ENCODE measurements around the gene PAPPA. TPM values are rescaled to one million over a fixed set of nuclear protein-coding genes. Genes with fewer than 3 reads are reported as not detected.

The PAPPA gene
- polyA plus RNA-seq, 1 donor: 3.5 TPM

GRCh38 chr9:116152941-116153764 is 438 bp upstream of the PAPPA start:
- DNase-seq: no peak

- DNase-seq: no peak
Measured at GRCh38 chr9:116154334-116154975, 864 bp downstream of the PAPPA start.

GRCh38 chr9:116154976-116155697 is 1.5 kb downstream of the PAPPA start:
- no peak for DNase-seq

GRCh38 chr9:116155698-116156039 is 2.1 kb downstream of the PAPPA start:
- DNase-seq: no peak

- no peak for DNase-seq
Measured at GRCh38 chr9:116156621-116157314, 3.2 kb downstream of the PAPPA start.

- no peak for DNase-seq
Measured at GRCh38 chr9:116157436-116158138, 4.0 kb downstream of the PAPPA start.

GRCh38 chr9:116160676-116161571 is 7.3 kb downstream of the PAPPA start:
- no peak for DNase-seq

GRCh38 chr9:116162241-116162781 is 8.7 kb downstream of the PAPPA start:
- no peak for DNase-seq

- DNase-seq: no peak
Measured at GRCh38 chr9:116163293-116164055, 9.9 kb downstream of the PAPPA start.

GRCh38 chr9:116165912-116166311 is 12.3 kb downstream of the PAPPA start:
- no peak for DNase-seq

- no peak for DNase-seq
Measured at GRCh38 chr9:116166713-116167112, 13.1 kb downstream of the PAPPA start.

GRCh38 chr9:116168231-116168630 is 14.6 kb downstream of the PAPPA start:
- DNase-seq: no peak

GRCh38 chr9:116172216-116172615 is 18.6 kb downstream of the PAPPA start:
- DNase-seq: no peak

- no peak for DNase-seq
Measured at GRCh38 chr9:116174347-116174746, 20.8 kb downstream of the PAPPA start.

- DNase-seq: no peak
Measured at GRCh38 chr9:116175614-116176013, 22.0 kb downstream of the PAPPA start.

GRCh38 chr9:116178481-116179211 is 25.1 kb downstream of the PAPPA start:
- no peak for DNase-seq

- DNase-seq: no peak
Measured at GRCh38 chr9:116179568-116179967, 26.0 kb downstream of the PAPPA start.

GRCh38 chr9:116181853-116182610 is 28.4 kb downstream of the PAPPA start:
- DNase-seq: no peak

All from left kidney (tissue), 2 donors.